HL-60 (cell line): Measurements from ENCODE around the gene CGRRF1.

Experiments used
- GABPA ChIP-seq: IDR thresholded peaks from 2 replicates; pipeline ENCODE4 v1.6.1; 2012; ENCODE audit warnings: low read depth
- POLR2AphosphoS5 ChIP-seq: IDR thresholded peaks from 2 replicates; pipeline ENCODE4 v1.6.1; 2012; ENCODE audit warnings: low read depth
- SPI1 ChIP-seq: IDR thresholded peaks from 2 replicates; pipeline ENCODE4 v1.6.1; 2012; ENCODE audit warnings: low read depth, mild to moderate bottlenecking, borderline replicate concordance
- TF ChIP-seq, protein P1 (sequence below): IDR thresholded peaks from one replicate; pipeline ENCODE4 v1.5.1; 2011; ENCODE audit warnings: low read length, control low read depth, inconsistent platforms; ENCODE audit not compliant: insufficient read depth
- TF ChIP-seq, protein P2 (sequence below): IDR thresholded peaks from 2 replicates; pipeline ENCODE4 v1.6.1; 2012; ENCODE audit warnings: low read depth; ENCODE audit not compliant: insufficient replicate concordance

DNA sequence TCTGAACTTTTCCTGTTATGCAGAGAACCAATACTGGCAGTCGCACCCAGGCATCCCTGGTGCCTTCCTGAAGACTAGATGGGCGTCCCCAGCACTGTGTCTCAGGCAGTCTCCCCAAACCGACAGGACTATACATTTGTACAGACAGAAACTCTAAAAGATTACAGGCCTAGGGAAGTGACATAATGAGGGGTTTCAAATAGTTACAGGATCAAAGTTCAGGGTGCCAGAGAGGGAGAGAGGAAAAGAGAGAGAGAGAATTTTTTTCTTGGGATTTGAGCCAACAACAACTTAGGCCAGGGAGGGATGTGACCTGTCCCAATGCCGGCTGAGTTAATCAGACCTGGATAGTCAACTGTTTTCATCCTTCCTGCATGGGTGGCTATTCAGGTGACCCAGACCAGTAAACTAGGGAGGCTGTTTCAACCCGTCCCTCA is 11.6 kb upstream of the CGRRF1 start:
- TF ChIP-seq, protein P1, sequence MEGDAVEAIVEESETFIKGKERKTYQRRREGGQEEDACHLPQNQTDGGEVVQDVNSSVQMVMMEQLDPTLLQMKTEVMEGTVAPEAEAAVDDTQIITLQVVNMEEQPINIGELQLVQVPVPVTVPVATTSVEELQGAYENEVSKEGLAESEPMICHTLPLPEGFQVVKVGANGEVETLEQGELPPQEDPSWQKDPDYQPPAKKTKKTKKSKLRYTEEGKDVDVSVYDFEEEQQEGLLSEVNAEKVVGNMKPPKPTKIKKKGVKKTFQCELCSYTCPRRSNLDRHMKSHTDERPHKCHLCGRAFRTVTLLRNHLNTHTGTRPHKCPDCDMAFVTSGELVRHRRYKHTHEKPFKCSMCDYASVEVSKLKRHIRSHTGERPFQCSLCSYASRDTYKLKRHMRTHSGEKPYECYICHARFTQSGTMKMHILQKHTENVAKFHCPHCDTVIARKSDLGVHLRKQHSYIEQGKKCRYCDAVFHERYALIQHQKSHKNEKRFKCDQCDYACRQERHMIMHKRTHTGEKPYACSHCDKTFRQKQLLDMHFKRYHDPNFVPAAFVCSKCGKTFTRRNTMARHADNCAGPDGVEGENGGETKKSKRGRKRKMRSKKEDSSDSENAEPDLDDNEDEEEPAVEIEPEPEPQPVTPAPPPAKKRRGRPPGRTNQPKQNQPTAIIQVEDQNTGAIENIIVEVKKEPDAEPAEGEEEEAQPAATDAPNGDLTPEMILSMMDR: no peak
- TF ChIP-seq, protein P2, sequence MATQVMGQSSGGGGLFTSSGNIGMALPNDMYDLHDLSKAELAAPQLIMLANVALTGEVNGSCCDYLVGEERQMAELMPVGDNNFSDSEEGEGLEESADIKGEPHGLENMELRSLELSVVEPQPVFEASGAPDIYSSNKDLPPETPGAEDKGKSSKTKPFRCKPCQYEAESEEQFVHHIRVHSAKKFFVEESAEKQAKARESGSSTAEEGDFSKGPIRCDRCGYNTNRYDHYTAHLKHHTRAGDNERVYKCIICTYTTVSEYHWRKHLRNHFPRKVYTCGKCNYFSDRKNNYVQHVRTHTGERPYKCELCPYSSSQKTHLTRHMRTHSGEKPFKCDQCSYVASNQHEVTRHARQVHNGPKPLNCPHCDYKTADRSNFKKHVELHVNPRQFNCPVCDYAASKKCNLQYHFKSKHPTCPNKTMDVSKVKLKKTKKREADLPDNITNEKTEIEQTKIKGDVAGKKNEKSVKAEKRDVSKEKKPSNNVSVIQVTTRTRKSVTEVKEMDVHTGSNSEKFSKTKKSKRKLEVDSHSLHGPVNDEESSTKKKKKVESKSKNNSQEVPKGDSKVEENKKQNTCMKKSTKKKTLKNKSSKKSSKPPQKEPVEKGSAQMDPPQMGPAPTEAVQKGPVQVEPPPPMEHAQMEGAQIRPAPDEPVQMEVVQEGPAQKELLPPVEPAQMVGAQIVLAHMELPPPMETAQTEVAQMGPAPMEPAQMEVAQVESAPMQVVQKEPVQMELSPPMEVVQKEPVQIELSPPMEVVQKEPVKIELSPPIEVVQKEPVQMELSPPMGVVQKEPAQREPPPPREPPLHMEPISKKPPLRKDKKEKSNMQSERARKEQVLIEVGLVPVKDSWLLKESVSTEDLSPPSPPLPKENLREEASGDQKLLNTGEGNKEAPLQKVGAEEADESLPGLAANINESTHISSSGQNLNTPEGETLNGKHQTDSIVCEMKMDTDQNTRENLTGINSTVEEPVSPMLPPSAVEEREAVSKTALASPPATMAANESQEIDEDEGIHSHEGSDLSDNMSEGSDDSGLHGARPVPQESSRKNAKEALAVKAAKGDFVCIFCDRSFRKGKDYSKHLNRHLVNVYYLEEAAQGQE: no peak
- TF ChIP-seq SPI1 (no peak), POLR2AphosphoS5 (no peak), GABPA (no peak)
